Neural progenitor cell (in vitro differentiated cells): ENCODE measurements around the gene PCNX2. TPM values are rescaled to one million over a fixed set of nuclear protein-coding genes. Genes with fewer than 3 reads are reported as not detected.

ENCODE experiments used
- DNase-seq: peaks from one replicate; pipeline ENCODE4 v3.0.0-alpha.2; 2016; ENCODE audit warnings: low spot score
- H2AFZ ChIP-seq: fragments of 200-600 bp; sonication (generic); replicated peaks from 2 replicates; pipeline ENCODE4 v1.6.1; 2016; ENCODE audit warnings: antibody characterized with exemption
- H3F3A ChIP-seq: fragments of 200-600 bp; sonication (generic); 2 replicates; pipeline ENCODE4 v1.6.1; 2016; ENCODE audit warnings: antibody characterized with exemption, low read depth
- H3K27ac ChIP-seq: fragments of 200-600 bp; sonication (generic); 2 replicates; pipeline ENCODE4 v1.5.1; 2016; ENCODE audit warnings: mild to moderate bottlenecking
- H3K27me3 ChIP-seq: fragments of 200-600 bp; sonication (generic); 2 replicates; pipeline ENCODE4 v1.6.1; 2016; ENCODE audit warnings: mild to moderate bottlenecking, moderate library complexity
- H3K36me3 ChIP-seq: fragments of 200-600 bp; sonication (generic); 2 replicates; pipeline ENCODE4 v1.5.1; 2016
- H3K4me1 ChIP-seq: fragments of 200-600 bp; sonication (generic); 2 replicates; pipeline ENCODE4 v1.6.1; 2016; ENCODE audit warnings: mixed run types
- H3K4me2 ChIP-seq: fragments of 200-600 bp; sonication (generic); 2 replicates; pipeline ENCODE4 v1.6.1; 2016
- H3K4me3 ChIP-seq: fragments of 200-600 bp; sonication (generic); 2 replicates; pipeline ENCODE4 v1.5.1; 2016
- H3K79me2 ChIP-seq: fragments of 200-600 bp; sonication (generic); 2 replicates; pipeline ENCODE4 v1.6.1; 2016; ENCODE audit warnings: low read depth
- H3K9ac ChIP-seq: fragments of 200-600 bp; sonication (generic); 2 replicates; pipeline ENCODE4 v1.6.1; 2016
- H3K9me3 ChIP-seq: fragments of 200-600 bp; sonication (generic); 2 replicates; pipeline ENCODE4 v1.5.1; 2016; ENCODE audit warnings: low read depth
- H4K20me1 ChIP-seq: fragments of 200-600 bp; sonication (generic); 2 replicates; pipeline ENCODE4 v1.6.1; 2016; ENCODE audit warnings: low read depth
- H3K27ac Mint-ChIP-seq: 3 replicates; pipeline ENCODE4 v1.8.0; 2021; ENCODE audit warnings: mixed read lengths
- H3K27me3 Mint-ChIP-seq: 2 replicates; pipeline ENCODE4 v1.8.0; 2022; ENCODE audit warnings: low read depth, mild to moderate bottlenecking, inconsistent platforms, moderate library complexity, mixed read lengths; ENCODE audit not compliant: insufficient read depth
- H3K36me3 Mint-ChIP-seq: 3 replicates; pipeline ENCODE4 v1.8.0; 2021; ENCODE audit warnings: mixed read lengths
- H3K4me1 Mint-ChIP-seq: 3 replicates; pipeline ENCODE4 v1.8.0; 2021; ENCODE audit warnings: mixed read lengths
- H3K4me3 Mint-ChIP-seq: 3 replicates; pipeline ENCODE4 v1.8.0; 2021; ENCODE audit warnings: mild to moderate bottlenecking, moderate library complexity, mixed read lengths
- H3K9me3 Mint-ChIP-seq: 3 replicates; pipeline ENCODE4 v1.8.0; 2020; ENCODE audit warnings: mixed read lengths
- CTCF ChIP-seq: fragments of 200-600 bp; sonication (generic); IDR thresholded peaks from 2 replicates; pipeline ENCODE4 v1.5.1; 2017; ENCODE audit warnings: antibody characterized with exemption, mild to moderate bottlenecking
- EZH2 ChIP-seq: fragments of 200-600 bp; sonication (generic); IDR thresholded peaks from 2 replicates; pipeline ENCODE4 v1.6.1; 2017; ENCODE audit warnings: antibody characterized with exemption, mild to moderate bottlenecking, moderate library complexity
- EZH2phosphoT487 ChIP-seq: fragments of 200-600 bp; sonication (generic); IDR thresholded peaks from 2 replicates; pipeline ENCODE4 v1.6.1; 2017; ENCODE audit warnings: antibody characterized with exemption
- total RNA-seq: library from RNA; depleted of rRNA; stranded (reverse); fragments of >200 nt; gene quantifications from 2 replicates; pipeline ENCODE4 v1.2.3, GENCODE V29; 2015; ENCODE audit warnings: low replicate concordance

The PCNX2 gene
- total RNA-seq, 1 donor from 2014 or later, result 30.8 TPM

- H3K27ac ChIP-seq, result no peak overlapping the region
- no peaks in the 10 kb centered on the region for H4K20me1 ChIP-seq
- no peak for TF ChIP-seq EZH2
- no peak for TF ChIP-seq EZH2phosphoT487
- TF ChIP-seq CTCF, result no peak
- Mint-ChIP-seq H3K36me3 (peaks cover 2% of the 10 kb centered on the region), H3K9me3 (peaks cover 4% of the 10 kb centered on the region), H3K4me3 (no peak overlapping the region), H3K27me3 (peaks cover 3% of the 10 kb centered on the region), H3K27ac (no peak overlapping the region), H3K4me1 (peaks cover 18% of the 10 kb centered on the region)
- H3K79me2 ChIP-seq, result no peaks in the 10 kb centered on the region
- H3K9ac ChIP-seq, result no peak overlapping the region
- no peak for DNase-seq
- H3F3A ChIP-seq, result no peaks in the 10 kb centered on the region
- H3K4me2 ChIP-seq, result no peak overlapping the region
- H3K27me3 ChIP-seq, result no peaks in the 10 kb centered on the region
- H3K36me3 ChIP-seq, result no peaks in the 10 kb centered on the region
- H3K9me3 ChIP-seq, result no peaks in the 10 kb centered on the region
- H3K4me3 ChIP-seq, result no peak overlapping the region
- no peak overlapping the region for H2AFZ ChIP-seq
- peaks cover 5% of the 10 kb centered on the region for H3K4me1 ChIP-seq
Observed at GRCh38 chr1:232938926-232939325, 356.6 kb downstream of the PCNX2 start.

- no peak for DNase-seq
- Histone ChIP-seq H3K27me3 (no peaks in the 10 kb centered on the region), H3K27ac (no peak overlapping the region), H4K20me1 (no peaks in the 10 kb centered on the region), H3K4me2 (no peak overlapping the region), H2AFZ (no peak overlapping the region), H3F3A (no peaks in the 10 kb centered on the region), H3K36me3 (no peaks in the 10 kb centered on the region), H3K79me2 (no peaks in the 10 kb centered on the region), H3K9ac (no peak overlapping the region), H3K4me3 (no peak overlapping the region), H3K9me3 (no peaks in the 10 kb centered on the region), H3K4me1 (peaks cover 5% of the 10 kb centered on the region)
- H3K27me3 Mint-ChIP-seq, result peaks cover 3% of the 10 kb centered on the region
- no peak overlapping the region for H3K4me3 Mint-ChIP-seq
- no peak for TF ChIP-seq EZH2phosphoT487
- TF ChIP-seq CTCF, result no peak
- no peak for TF ChIP-seq EZH2
- peaks cover 10% of the 10 kb centered on the region for H3K4me1 Mint-ChIP-seq
- peaks cover 2% of the 10 kb centered on the region for H3K36me3 Mint-ChIP-seq
- peaks cover 4% of the 10 kb centered on the region for H3K9me3 Mint-ChIP-seq
- H3K27ac Mint-ChIP-seq, result no peak overlapping the region
Observed at GRCh38 chr1:232937741-232938375, 357.7 kb downstream of the PCNX2 start.

GRCh38 chr1:232936941-232937340 lies 358.6 kb downstream of the PCNX2 start:
- no peak overlapping the region for H3K4me3 ChIP-seq
- H4K20me1 ChIP-seq, result no peaks in the 10 kb centered on the region
- Mint-ChIP-seq H3K4me1 (peaks cover 3% of the 10 kb centered on the region), H3K9me3 (peaks cover 4% of the 10 kb centered on the region), H3K27me3 (peaks cover 3% of the 10 kb centered on the region), H3K27ac (no peak overlapping the region), H3K4me3 (no peak overlapping the region), H3K36me3 (peaks cover 2% of the 10 kb centered on the region)
- H3F3A ChIP-seq, result no peaks in the 10 kb centered on the region
- no peaks in the 10 kb centered on the region for H3K9me3 ChIP-seq
- DNase-seq, result no peak
- H2AFZ ChIP-seq, result no peak overlapping the region
- H3K79me2 ChIP-seq, result no peaks in the 10 kb centered on the region
- no peak overlapping the region for H3K9ac ChIP-seq
- H3K27me3 ChIP-seq, result no peaks in the 10 kb centered on the region
- H3K36me3 ChIP-seq, result no peaks in the 10 kb centered on the region
- no peak overlapping the region for H3K4me2 ChIP-seq
- TF ChIP-seq CTCF, result no peak
- no peak for TF ChIP-seq EZH2
- no peak for TF ChIP-seq EZH2phosphoT487
- peaks cover 5% of the 10 kb centered on the region for H3K4me1 ChIP-seq
- no peak overlapping the region for H3K27ac ChIP-seq

Other genes starting within 250 kb of the PCNX2 start
- 4.2 and 5.4 TPM in 2 replicates for gene MAP3K21, start 32.0 kb upstream of the PCNX2 start, total RNA-seq